GM12878 (cell line): ENCODE results near the gene CHN1. TPM values are rescaled to one million over a fixed set of nuclear protein-coding genes. Genes with fewer than 3 reads are reported as not detected.

ENCODE experiments used
- ATAC-seq: fragments of 200-7000 bp; cut with Tn5 transposase; 3 replicates; pipeline ENCODE4 v1.9.1; 2020; ENCODE audit warnings: mild to moderate bottlenecking, moderate library complexity
- BruUV-seq: library from RNA; stranded (reverse); fragments of 400-500 nt; replicated peaks from 2 replicates; lab custom pipeline; 2021; lab: Mats Ljungman, UMichigan
- CTCF ChIA-PET: fragments of 300-600 bp; sonication (Branson Sonifier 250); formaldehyde crosslinking; extraction: SDS; loops from one replicate; lab custom pipeline; 2021; ENCODE audit warnings: inconsistent platforms; lab: Yijun Ruan, JAX
- POLR2A ChIA-PET: fragments of 350-600 bp; formaldehyde crosslinking; extraction: SDS; loops from one replicate; lab custom pipeline; 2021; ENCODE audit warnings: inconsistent platforms; lab: Charles Lee
- RAD21 ChIA-PET: fragments of 300-600 bp; sonication (Branson Sonifier 250); formaldehyde crosslinking; loops from one replicate; lab custom pipeline; 2023; ENCODE audit warnings: antibody characterized with exemption; ENCODE audit not compliant: unreplicated experiment; lab: Charles Lee
- SMC1A ChIA-PET: fragments of 300-600 bp; sonication (Branson Sonifier 250); formaldehyde crosslinking; loops from one replicate; lab custom pipeline; 2023; ENCODE audit not compliant: unreplicated experiment, uncharacterized antibody; lab: Charles Lee
- DNase-seq: peaks from one replicate; pipeline ENCODE4 v3.0.0-alpha.2; 2011; ENCODE audit warnings: low read depth, low spot score
- FAIRE-seq: peaks from 3 replicates; lab custom pipeline; 2011; peaks lifted over from hg19 to GRCh38; lab: Jason Lieb, UNC
- H2AFZ ChIP-seq: 2 replicates; pipeline ENCODE4 v1.6.0; 2011; ENCODE audit warnings: low read depth, low read length, control low read depth; ENCODE audit not compliant: control insufficient read depth
- H3K27ac ChIP-seq: 2 replicates; pipeline ENCODE4 v1.5.1; 2011; ENCODE audit warnings: control low read depth; ENCODE audit not compliant: control insufficient read depth, insufficient read depth
- H3K27me3 ChIP-seq, 2 experiments: replicated peaks in 1 of 2; 2 replicates each; pipeline versions ENCODE4 v1.6.0 to v1.6.1; 2011; ENCODE audit warnings: low read length in 1 of 2; ENCODE audit not compliant: control insufficient read depth in 2 of 2, insufficient read depth in 2 of 2
- H3K36me3 ChIP-seq, 2 experiments: 2 replicates each; pipeline ENCODE4 v1.5.1; 2011; ENCODE audit warnings: low read length in 1 of 2; ENCODE audit not compliant: control insufficient read depth in 2 of 2, insufficient read depth in 2 of 2
- H3K4me1 ChIP-seq: 2 replicates; pipeline ENCODE4 v1.6.1; 2011; ENCODE audit warnings: mild to moderate bottlenecking, low read length, moderate library complexity, mixed read lengths; ENCODE audit not compliant: control insufficient read depth, insufficient read depth
- H3K4me2 ChIP-seq: 2 replicates; pipeline ENCODE4 v1.6.0; 2011; ENCODE audit warnings: control low read depth; ENCODE audit not compliant: control insufficient read depth, insufficient read depth
- H3K4me3 ChIP-seq: fragments of 200-600 bp; sonication (generic); 2 replicates; pipeline ENCODE4 v1.5.1; 2016
- H3K79me2 ChIP-seq: 2 replicates; pipeline ENCODE4 v1.6.0; 2011; ENCODE audit warnings: low read length; ENCODE audit not compliant: control insufficient read depth, insufficient read depth
- H3K9ac ChIP-seq: 2 replicates; pipeline ENCODE4 v1.8.0; 2011; ENCODE audit warnings: low read length, control low read depth, mixed read lengths; ENCODE audit not compliant: control insufficient read depth, insufficient read depth
- H3K9me3 ChIP-seq: replicated peaks from 3 replicates; pipeline ENCODE4 v1.5.1; 2011; ENCODE audit warnings: mild to moderate bottlenecking, low read length; ENCODE audit not compliant: control insufficient read depth, insufficient read depth
- H4K20me1 ChIP-seq: 2 replicates; pipeline ENCODE4 v1.6.0; 2011; ENCODE audit not compliant: control insufficient read depth, insufficient read depth
- BHLHE40 ChIP-seq, 2 experiments: fragments of 450-650 bp in 1 of 2; IDR thresholded peaks; 2 replicates each; pipeline ENCODE4 v1.6.1; 2011 to 2017; ENCODE audit warnings: low read depth in 2 of 2, borderline replicate concordance in 1 of 2, improper control_type of control experiment in 1 of 2, low read length in 1 of 2, mild to moderate bottlenecking in 1 of 2
- CREM ChIP-seq: IDR thresholded peaks from 2 replicates; pipeline ENCODE4 v1.6.1; 2014; ENCODE audit warnings: antibody characterized with exemption, low read depth
- DPF2 ChIP-seq: fragments of 450-650 bp; IDR thresholded peaks from 2 replicates; pipeline ENCODE4 v1.6.1; 2017; ENCODE audit warnings: mild to moderate bottlenecking
- HSF1 ChIP-seq: fragments of 150-350 bp; IDR thresholded peaks from 2 replicates; pipeline ENCODE4 v1.6.1; 2014; ENCODE audit warnings: mild to moderate bottlenecking, low read depth, low read length
- MYC ChIP-seq: IDR thresholded peaks from 2 replicates; pipeline ENCODE4 v1.6.1; 2011; ENCODE audit warnings: mild to moderate bottlenecking, low read length, moderate library complexity, inconsistent platforms; ENCODE audit not compliant: insufficient read depth, insufficient replicate concordance, insufficient read length, severe bottlenecking
- NFXL1 ChIP-seq: fragments of 450-650 bp; IDR thresholded peaks from 2 replicates; pipeline ENCODE4 v1.6.1; 2017; ENCODE audit warnings: antibody characterized with exemption, mild to moderate bottlenecking, borderline replicate concordance
- RUNX3 ChIP-seq: IDR thresholded peaks from 2 replicates; pipeline ENCODE4 v1.6.1; 2012; ENCODE audit warnings: low read length, inconsistent platforms
- SMAD1 ChIP-seq: fragments of 450-650 bp; IDR thresholded peaks from 2 replicates; pipeline ENCODE4 v1.6.1; 2018; ENCODE audit warnings: mild to moderate bottlenecking, low read depth; ENCODE audit not compliant: partially characterized antibody
- SMC3 ChIP-seq: IDR thresholded peaks from 2 replicates; pipeline ENCODE4 v1.6.1; 2011; ENCODE audit warnings: low read length, improper control_type of control experiment, borderline replicate concordance
- SPI1 ChIP-seq: IDR thresholded peaks from 2 replicates; pipeline ENCODE4 v1.6.1; 2011; ENCODE audit warnings: low read depth, mild to moderate bottlenecking, low read length, moderate library complexity, borderline replicate concordance; ENCODE audit not compliant: insufficient read depth
- SREBF2 ChIP-seq: IDR thresholded peaks from 2 replicates; pipeline ENCODE4 v1.6.1; 2012; ENCODE audit warnings: mild to moderate bottlenecking, low read length
- USF1 ChIP-seq: IDR thresholded peaks from 2 replicates; pipeline ENCODE4 v1.6.1; 2011; ENCODE audit warnings: borderline replicate concordance, low read depth, mild to moderate bottlenecking, moderate library complexity, mixed read lengths, low read length; ENCODE audit not compliant: insufficient read depth; ENCODE audit errors: extremely low read length
- ZNF207 ChIP-seq: fragments of 450-650 bp; IDR thresholded peaks from 2 replicates; pipeline ENCODE4 v1.6.1; 2014; ENCODE audit warnings: antibody characterized with exemption, mild to moderate bottlenecking, borderline replicate concordance
- ZNF217 ChIP-seq: fragments of 450-650 bp; IDR thresholded peaks from 2 replicates; pipeline ENCODE4 v1.6.1; 2017; ENCODE audit warnings: antibody characterized with exemption, mild to moderate bottlenecking
- ZNF687 ChIP-seq: fragments of 450-650 bp; IDR thresholded peaks from 2 replicates; pipeline ENCODE4 v1.6.1; 2017; ENCODE audit warnings: mild to moderate bottlenecking, moderate library complexity
- WGBS: methylation state at CpG from one replicate; pipeline ENCODE4 v1.1.6; 2016; ENCODE audit warnings: low lambda C conversion rate; ENCODE audit not compliant: insufficient replicate concordance, insufficient coverage; ENCODE audit errors: missing lambda C conversion rate; 5-methylcytosine and 5-hydroxymethylcytosine counted together
- in situ Hi-C: fragments of 300-500 bp; cut with MboI; formaldehyde crosslinking; loops from 9 replicates; pipeline ENCODE4 v1.14.3; 2018; ENCODE audit warnings: mixed read lengths
- intact Hi-C: fragments of 100-400 bp; cut with micrococcal nuclease; formaldehyde crosslinking; loops from one replicate; pipeline ENCODE4 v1.14.2; 2022; ENCODE audit not compliant: unreplicated experiment
- polyA plus RNA-seq, 11 experiments: library from polyadenylated mRNA; depleted of rRNA in 4 of 11; unstranded in 6 of 11; stranded (reverse) in 5 of 11; fragments of >200 nt; fragmentation: Nextera tagmentation in 4 of 11; fragmentation: Illumina TruSeq in 1 of 11; extraction: Ambion mirVana in 4 of 11; extraction: Trizol in 1 of 11; gene quantifications; 1 replicate in 1 of 11; 2 replicates in 10 of 11; pipeline versions ENCODE4 v1.2.1 to v1.2.3, GENCODE V29; 2011 to 2016; ENCODE audit warnings: inconsistent platforms in 2 of 11, missing spikeins in 2 of 11, low read depth in 1 of 11
- total RNA-seq, 4 experiments: library from RNA; depleted of rRNA in 3 of 4; stranded (reverse); fragments of >200 nt in 3 of 4; fragmentation: Illumina TruSeq in 1 of 4; extraction: Trizol in 1 of 4; gene quantifications; 2 replicates each; pipeline versions ENCODE4 v1.2.1 to v1.2.3, GENCODE V29; 2013 to 2021

The CHN1 gene
- total and polyA plus RNA-seq, 10 of the 15 experiments (the other 5 are each of a cell fraction or from before 2014, with no cell fraction given), result 0.18 to 0.92 (median 0.53) TPM; not detected in 1

- 32% methylated on average over 3 of the region's 3 CpGs for WGBS
- POLR2A ChIA-PET, result no interaction called here
- CTCF ChIA-PET, result no interaction called here
- RAD21 ChIA-PET, result no interaction called here
- FAIRE-seq (no peak), DNase-seq (no peak), ATAC-seq (no peak)
- in situ Hi-C loops, result no loop called here
- Histone ChIP-seq H2AFZ (no peak overlapping the region), H3K9me3 (no peaks in the 10 kb centered on the region), H3K4me2 (no peak overlapping the region), H3K4me1 (peaks cover 2% of the 10 kb centered on the region; the same call in 1 of the 2 replicates), H4K20me1 (no peaks in the 10 kb centered on the region), H3K4me3 (no peak overlapping the region), H3K27me3 (peaks cover 2 to 26% of the 10 kb centered on the region in 2 experiments), H3K9ac (no peak overlapping the region), H3K36me3 (no peaks in the 10 kb centered on the region), H3K79me2 (no peaks in the 10 kb centered on the region), H3K27ac (no peak overlapping the region)
- SMC1A ChIA-PET, result interaction anchor here (0.6 kb wide), 1 partner anchor 238 kb away, joined by 3 read pairs; no protein-coding TSS in a partner anchor
- no TSS peak for BruUV-seq
- intact Hi-C loops, result no loop called here
- TF ChIP-seq BHLHE40 (IDR thresholded peaks at IDR 0.05; ENCODE audit: borderline replicate concordance in 1 of 2, low read depth in 2 of 2, low read length in 1 of 2), result no peak
- no peak for TF ChIP-seq MYC
- TF ChIP-seq HSF1, result no peak
- no peak for TF ChIP-seq ZNF207
- TF ChIP-seq ZNF217, result no peak
- no peak for TF ChIP-seq SREBF2
- TF ChIP-seq RUNX3, result no peak
- no peak for TF ChIP-seq NFXL1
- TF ChIP-seq CREM, result no peak
- TF ChIP-seq ZNF687, result no peak
- TF ChIP-seq DPF2, result no peak
- no peak for TF ChIP-seq SMC3
- no peak for TF ChIP-seq SMAD1
- no peak for TF ChIP-seq USF1
- no peak for TF ChIP-seq SPI1
Measured at GRCh38 chr2:175008801-175009495, 3.8 kb upstream of the CHN1 start.
